GM18519 (cell line): ENCODE results near the gene ALPK1.

Experiments
- ATAC-seq: cut with Tn5 transposase; IDR thresholded peaks from one replicate; pipeline ENCODE4 v1.9.1; 2021; ENCODE audit warnings: mild to moderate bottlenecking, moderate library complexity; ENCODE audit not compliant: unreplicated experiment, low FRiP score

Gene ALPK1

DNA sequence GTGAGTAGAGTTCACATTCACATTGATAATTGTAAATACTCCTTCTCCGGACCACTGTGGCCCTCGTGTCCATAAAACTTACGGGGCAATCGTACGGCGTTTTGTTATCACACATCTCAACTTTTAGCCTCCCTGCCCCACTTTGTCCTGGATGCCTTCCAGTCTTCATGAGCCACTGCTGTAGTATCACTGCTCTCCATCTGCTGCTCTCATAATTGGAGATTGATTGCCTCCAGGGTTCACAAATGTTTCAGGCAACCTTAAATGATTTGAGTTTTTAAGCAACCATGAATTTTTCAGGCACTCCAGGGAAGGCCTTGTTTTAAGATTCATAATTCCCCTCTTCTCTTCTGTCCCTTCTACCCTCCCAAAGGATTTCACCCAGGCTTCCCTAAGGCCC, 28.4 kb downstream of the ALPK1 start:
- ATAC-seq: no peak

DNA sequence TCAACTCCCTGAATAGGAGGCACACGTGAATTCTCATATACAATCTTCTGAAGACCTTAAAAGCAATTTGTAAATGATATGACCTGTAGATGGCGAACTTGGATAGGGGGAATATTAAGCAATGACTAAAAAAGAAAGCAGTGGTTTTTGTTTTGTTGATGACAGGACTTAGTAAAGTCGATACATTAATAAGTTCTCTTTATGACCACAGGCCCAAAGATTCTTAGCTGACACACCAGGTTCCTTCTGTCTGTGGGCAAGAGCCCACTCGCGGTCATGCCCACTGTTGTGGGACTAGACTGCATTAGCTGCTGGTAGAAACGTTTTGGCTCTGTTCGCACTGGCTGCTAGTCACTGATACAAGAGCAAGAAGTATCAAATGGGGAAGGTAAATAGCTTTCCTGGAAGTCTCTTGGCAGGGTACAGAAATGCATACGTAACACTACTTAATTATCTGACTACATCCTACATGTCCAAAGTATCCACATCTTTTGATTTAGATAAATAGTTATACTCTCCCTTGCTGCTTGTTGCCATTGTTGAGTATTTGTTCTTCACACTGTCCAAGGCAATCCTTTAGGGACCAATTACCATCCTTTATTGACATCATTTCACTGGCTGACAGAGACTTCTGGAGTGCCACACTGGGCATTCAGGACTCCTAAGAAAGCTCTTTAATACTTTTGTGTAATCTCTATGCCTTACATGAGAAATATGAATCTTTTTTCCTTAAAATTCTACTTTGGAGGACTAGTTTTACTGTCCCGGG, 31.0 kb downstream of the ALPK1 start:
- ATAC-seq: peak; percentile 88

DNA sequence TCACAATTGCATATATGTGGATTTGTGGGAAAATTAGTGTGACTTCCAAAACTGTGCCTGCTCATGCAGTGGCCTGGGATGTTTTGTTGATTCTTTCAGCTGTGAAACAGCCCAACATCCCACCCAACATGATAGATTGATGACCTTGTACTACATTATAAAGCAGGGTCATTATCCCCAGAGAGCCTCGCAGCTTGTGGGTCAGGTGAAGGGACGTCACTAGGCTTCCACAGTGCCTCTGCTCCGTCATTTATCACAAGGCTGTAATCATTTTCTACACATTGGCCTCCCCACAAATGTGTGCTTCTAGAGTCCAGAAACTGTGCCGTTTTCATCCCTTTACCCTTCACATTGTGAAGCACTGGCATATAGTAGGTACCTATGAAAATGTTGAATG, 31.6 kb downstream of the ALPK1 start:
- ATAC-seq: no peak

DNA sequence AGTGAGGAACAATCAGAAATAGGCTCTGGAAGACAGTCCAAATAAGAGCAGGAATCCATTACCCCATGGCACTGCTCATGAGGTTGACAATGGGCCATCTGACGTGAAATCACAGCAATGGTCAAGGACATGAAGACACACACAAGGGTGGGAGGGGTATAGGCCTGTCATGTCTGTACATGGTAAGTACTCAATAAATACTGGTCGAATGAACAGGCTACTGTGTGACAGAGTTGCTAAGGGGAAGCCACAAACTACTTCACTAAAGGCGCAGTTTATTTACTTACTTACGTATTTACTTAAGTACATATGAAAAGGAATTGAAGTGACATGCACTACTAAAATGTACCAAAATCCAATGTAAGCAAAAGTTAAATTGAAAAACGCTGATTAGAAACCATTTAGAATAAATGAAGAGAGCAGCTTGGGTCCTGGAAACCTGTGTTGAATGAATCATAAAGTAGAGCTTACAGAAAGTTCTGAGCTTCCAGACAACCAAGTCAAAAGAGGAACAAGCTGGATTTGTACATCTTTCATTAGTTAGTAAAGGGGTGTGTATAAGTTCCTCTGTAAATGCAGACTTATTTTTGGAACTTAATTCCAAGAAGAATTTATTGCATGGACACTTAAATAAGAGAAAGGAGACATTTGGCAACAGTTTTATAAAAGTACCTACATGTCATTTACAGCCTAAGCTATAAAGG, 32.7 kb downstream of the ALPK1 start:
- no peak for ATAC-seq

- no peak for ATAC-seq
Observed at GRCh38 chr4:112330921-112331320, 33.8 kb downstream of the ALPK1 start.

- ATAC-seq: no peak
Observed at GRCh38 chr4:112332398-112332797, 35.2 kb downstream of the ALPK1 start.

DNA sequence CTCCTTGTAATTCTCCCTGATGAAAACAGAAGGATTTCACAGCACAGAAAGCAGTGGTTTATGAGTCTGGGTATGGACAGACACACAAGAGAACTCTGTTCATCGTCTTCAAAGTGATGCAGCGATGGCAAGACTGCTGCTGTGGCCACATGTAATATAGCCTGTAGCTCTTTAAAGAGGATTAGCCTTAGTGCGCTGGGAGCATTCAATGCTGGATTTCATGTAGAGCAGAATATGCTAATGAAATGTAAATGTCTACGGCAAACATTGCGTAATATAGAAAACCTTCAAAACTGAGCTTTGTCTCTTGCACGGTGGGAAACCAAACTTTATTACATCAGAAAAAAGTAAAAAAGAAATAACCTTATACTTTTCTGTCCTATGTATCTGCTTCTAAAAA, 42.9 kb downstream of the ALPK1 start:
- ATAC-seq: no peak

DNA sequence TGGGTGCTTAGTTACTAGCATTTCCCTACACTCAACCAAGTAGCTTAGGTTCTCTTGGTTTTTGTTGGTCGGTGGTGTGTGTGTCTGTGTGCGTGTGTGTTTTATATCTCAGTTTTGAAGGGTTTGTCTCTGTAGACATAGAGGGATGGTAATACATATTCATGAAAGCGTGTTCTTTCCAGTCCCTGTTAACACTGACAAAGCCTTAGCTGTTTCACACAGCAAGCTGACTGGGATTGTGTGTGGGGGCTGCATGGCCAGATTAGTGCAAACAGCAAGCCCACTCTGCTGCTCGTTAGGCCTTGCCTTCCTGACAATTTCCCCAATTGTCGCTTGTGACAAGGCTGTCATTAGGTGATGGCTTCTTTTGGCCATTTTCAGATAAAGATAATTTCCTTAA, 43.9 kb downstream of the ALPK1 start:
- ATAC-seq: no peak

DNA sequence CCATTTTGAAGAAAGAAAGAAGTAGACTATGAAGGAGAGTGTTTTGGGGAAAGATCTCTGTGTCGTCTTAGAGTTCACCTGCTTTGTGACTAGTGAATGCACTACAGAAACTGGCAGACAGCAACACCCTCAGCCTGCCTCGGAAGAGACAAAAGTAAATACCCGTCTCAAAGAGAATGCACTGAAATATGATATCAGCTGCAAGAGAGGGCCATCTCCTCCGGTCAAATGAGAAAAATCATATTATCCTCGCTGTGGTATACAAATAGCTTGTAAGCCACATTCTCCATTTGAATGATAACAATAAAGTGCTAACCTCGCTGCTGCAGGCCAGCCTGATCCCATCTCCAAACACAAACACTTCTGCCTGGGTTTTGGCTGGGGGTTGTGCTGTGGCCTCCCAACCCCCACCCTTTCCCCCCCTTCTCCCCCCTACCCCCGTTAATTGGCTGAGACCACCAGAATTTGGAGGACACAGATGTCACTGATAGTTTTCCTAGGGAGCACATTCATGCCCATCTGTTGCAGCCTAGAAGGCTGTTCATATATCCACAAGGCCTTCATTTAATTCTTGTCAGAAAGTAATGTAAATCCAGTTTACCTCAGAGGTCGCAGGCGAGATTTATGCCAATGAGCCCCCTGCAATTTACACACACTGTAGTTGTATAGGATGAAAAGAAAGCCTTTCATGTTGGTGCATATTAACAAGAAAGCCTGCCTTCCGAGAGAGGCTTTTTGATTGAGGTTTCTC, 46.3 kb downstream of the ALPK1 start:
- ATAC-seq: no peak

GRCh38 chr4:112348488-112349158, 51.5 kb downstream of the ALPK1 start:
- no peak for ATAC-seq

GRCh38 chr4:112352736-112353135, 55.6 kb downstream of the ALPK1 start:
- ATAC-seq: no peak

- no peak for ATAC-seq
Observed at GRCh38 chr4:112355662-112356061, 58.5 kb downstream of the ALPK1 start.

DNA sequence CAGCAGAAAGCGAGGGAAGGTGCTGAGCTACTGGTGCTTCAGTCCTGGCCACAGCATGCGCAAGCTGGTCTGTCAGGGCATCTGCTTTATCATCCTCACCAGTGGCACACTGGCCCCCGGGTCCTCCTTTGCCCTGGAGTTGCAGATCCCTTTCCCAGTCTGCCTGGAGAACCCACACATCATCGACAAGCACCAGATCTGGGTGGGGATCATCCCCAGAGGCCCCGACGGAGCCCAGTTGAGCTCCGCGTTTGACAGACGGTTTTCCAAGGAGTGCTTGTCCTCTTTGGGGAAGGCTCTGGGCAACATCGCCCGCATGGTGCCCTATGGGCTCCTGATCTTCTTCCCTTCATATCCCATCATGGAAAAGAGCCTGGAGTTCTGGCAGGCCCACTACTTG, 60.3 kb downstream of the ALPK1 start:
- no peak for ATAC-seq

DNA sequence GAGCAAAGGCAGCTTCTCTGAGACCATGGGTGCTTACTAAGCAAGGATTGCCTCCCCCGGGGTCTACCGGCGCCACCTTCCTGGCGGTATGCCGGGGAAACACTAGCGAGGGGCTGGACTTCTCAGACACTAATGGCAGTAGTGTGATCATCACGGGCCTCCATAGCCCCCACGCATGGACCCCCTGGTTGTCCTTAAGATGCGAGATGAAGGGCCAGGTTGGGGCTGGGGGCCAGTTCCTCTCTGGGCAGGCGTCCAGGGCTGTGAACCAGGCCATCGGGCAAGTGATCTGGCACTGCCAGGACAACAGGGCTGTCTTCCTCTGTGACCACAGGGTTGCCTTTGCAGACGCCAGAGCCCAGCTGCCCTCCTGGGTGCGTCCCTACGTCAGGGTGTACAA, 60.7 kb downstream of the ALPK1 start:
- ATAC-seq: no peak

- ATAC-seq: no peak
Observed at GRCh38 chr4:112358415-112358814, 61.2 kb downstream of the ALPK1 start.

DNA sequence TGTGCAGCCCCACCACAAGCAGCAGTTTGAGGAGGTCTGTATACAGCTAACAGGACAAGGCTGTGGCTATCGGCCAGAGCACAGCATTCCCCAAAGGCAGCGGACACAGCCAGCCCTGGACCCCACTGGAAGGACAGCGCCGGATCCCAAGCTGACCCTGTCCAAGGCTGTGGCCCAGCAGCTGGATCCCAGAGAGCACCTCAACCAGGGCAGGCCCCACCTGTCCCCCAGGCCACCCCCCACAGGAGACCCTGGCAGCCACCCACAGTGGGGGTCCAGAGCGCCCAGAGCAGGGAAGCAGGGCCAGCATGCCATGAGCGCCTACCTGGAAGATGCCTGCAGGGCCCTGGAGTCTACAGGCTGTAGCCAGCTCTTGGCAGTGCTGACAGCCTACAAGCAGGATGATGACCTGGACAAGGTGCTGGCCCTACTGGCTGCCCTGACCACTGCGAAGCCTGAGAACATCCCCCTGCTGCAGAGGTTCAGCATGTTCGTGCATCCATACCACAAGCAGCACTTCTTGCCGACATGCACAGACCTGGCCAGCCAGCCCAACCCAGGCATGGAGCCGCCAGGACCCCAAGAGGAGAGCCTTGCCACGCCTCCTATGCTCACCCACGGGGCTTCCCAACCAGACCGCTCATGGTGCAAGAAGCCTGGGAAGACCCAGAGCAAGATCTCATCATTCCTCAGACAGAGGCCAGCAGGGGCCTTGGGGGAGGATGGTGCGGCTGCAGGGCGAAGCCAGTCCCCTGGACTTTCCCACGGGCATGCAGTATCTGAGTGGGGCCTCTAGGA, 62.0 kb downstream of the ALPK1 start:
- ATAC-seq: no peak

- ATAC-seq: peak; percentile 54
Observed at GRCh38 chr4:112361181-112361791, 64.1 kb downstream of the ALPK1 start.

GRCh38 chr4:112370466-112370865, 73.3 kb downstream of the ALPK1 start:
- no peak for ATAC-seq

DNA sequence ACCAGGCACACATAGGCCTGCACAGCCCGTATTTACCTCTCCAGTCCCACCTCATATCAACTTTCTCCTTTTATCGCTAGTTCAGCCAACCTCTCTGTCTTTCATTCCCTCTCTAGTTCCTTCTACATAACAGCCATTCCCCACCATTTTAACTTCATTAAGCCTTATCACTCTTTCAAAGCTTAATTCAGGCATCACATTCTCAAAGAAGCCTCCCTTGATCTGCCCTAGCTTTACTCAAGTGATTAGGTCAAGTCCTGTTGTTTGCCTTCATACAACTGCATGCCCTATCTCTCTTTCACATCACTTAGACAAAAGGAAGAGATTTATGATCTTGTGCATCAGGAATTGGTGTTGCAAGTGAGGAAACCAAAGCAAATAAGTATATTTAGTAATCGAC, 74.2 kb downstream of the ALPK1 start:
- no peak for ATAC-seq

GRCh38 chr4:112374850-112375249, 77.7 kb downstream of the ALPK1 start:
- no peak for ATAC-seq
